ENCODE measurements around the gene FRMPD4. TPM values are rescaled to one million over a fixed set of nuclear protein-coding genes. Genes with fewer than 3 reads are reported as not detected.

FRMPD4 gene
- total and polyA plus RNA-seq, 2 donors (not counting 3 experiments of a cell fraction or from before 2014, with no cell fraction given) = not detected

DNA sequence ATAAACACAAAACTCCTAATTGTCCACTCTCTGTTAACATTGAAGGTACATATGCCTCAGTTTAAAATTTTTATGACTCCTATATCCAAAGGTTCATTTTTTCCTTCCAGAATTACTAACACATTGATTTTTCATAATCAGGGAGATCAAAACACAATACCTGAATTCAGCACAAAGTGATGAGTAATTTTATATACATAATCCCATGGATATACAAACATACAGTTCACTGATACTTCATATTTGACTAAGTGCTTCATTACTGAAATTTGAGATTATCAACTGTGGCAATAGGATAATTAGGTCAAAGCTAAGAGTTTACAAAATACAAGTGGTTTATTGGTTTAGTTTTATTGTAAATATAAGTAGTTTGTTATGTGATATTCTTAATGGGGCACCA, 476.8 kb downstream of the FRMPD4 start:
- ChIA-PET POLR2A (no interaction called here), CTCF (no interaction called here)
- no peak for DNase-seq (ENCODE audit: low read depth, low spot score)
- H3K4me1 ChIP-seq (ENCODE audit: control insufficient read depth, extremely low read depth, insufficient read depth, low read length) = no peaks in the 10 kb centered on the region
- H3K9me3 ChIP-seq (replicated peaks; ENCODE audit: control insufficient read depth, insufficient read depth, low read length) = no peaks in the 10 kb centered on the region
- no peak overlapping the region for H3K27ac ChIP-seq (ENCODE audit: insufficient read depth, low read depth, low read length)
- H3K9ac ChIP-seq (replicated peaks; ENCODE audit: extremely low read depth, insufficient read depth, low read length) = no peak overlapping the region
- dilution Hi-C loops (cut with MboI; ENCODE audit: extremely low pct_ligation_motif_present, low sequenced_read_pairs) (no loop called here), intact Hi-C loops (cut with micrococcal nuclease) (no loop called here)
- H3K27me3 ChIP-seq (ENCODE audit: control insufficient read depth in 2 of 2, insufficient read depth in 2 of 2, low read length in 2 of 2) = no peaks in the 10 kb centered on the region
- TF ChIP-seq EZH2 (IDR thresholded peaks at IDR 0.05; ENCODE audit: borderline replicate concordance, low read depth, low read length, severe bottlenecking) (no peak), FOS (IDR thresholded peaks at IDR 0.05; ENCODE audit: borderline replicate concordance, insufficient read depth, low read length) (no peak), POLR2A (IDR thresholded peaks at IDR 0.05; ENCODE audit: low read depth, low read length) (no peak)
- H4K20me1 ChIP-seq (replicated peaks; ENCODE audit: control insufficient read depth, extremely low read depth, insufficient read depth, low read length) = no peaks in the 10 kb centered on the region
- H3K4me3 ChIP-seq (replicated peaks in 1 of 3; ENCODE audit: insufficient read depth in 1 of 3, low read depth in 1 of 3, low read length in 3 of 3) = no peak overlapping the region
- no peaks in the 10 kb centered on the region for H3K9me1 ChIP-seq (replicated peaks; ENCODE audit: control insufficient read depth, extremely low read depth, insufficient read depth, low read length)
- no peaks in the 10 kb centered on the region for H3K79me2 ChIP-seq (ENCODE audit: control insufficient read depth, insufficient read depth, low read length)
- H3K4me2 ChIP-seq (ENCODE audit: insufficient read depth, low read length) = no peak overlapping the region
- no peak for FAIRE-seq
- no peak overlapping the region for H2AFZ ChIP-seq (ENCODE audit: low read depth, low read length)
- BruUV-seq (replicated peaks) = no TSS peak
- no peaks in the 10 kb centered on the region for H3K36me3 ChIP-seq (ENCODE audit: control insufficient read depth in 2 of 2, extremely low read depth in 1 of 2, insufficient read depth in 2 of 2, low read length in 2 of 2)

DNA sequence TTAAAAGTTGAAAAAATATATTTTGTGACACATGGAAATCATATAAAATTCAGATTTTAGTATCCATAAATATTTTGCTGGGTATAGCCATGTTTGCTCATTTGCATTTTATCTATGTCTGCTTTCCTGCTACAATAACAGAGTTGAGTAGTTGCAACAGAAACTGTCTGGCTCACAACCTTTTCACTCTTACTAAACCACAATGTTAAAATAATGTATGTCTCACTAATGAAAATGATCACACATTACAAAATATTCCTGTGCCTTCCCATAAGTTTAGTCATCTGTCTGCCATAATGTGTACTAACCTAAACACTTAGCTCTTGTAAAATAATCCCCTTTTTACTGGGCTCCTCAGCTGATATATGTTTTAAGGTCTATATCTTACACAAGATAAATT, 479.0 kb downstream of the FRMPD4 start:
- Histone ChIP-seq H3K4me3 (replicated peaks in 1 of 3; ENCODE audit: insufficient read depth in 1 of 3, low read depth in 1 of 3, low read length in 3 of 3) (no peak overlapping the region), H3K79me2 (ENCODE audit: control insufficient read depth, insufficient read depth, low read length) (no peaks in the 10 kb centered on the region), H3K9ac (replicated peaks; ENCODE audit: extremely low read depth, insufficient read depth, low read length) (no peak overlapping the region), H4K20me1 (replicated peaks; ENCODE audit: control insufficient read depth, extremely low read depth, insufficient read depth, low read length) (no peaks in the 10 kb centered on the region), H3K27me3 (ENCODE audit: control insufficient read depth in 2 of 2, insufficient read depth in 2 of 2, low read length in 2 of 2) (no peaks in the 10 kb centered on the region), H3K9me3 (replicated peaks; ENCODE audit: control insufficient read depth, insufficient read depth, low read length) (no peaks in the 10 kb centered on the region), H3K27ac (ENCODE audit: insufficient read depth, low read depth, low read length) (no peak overlapping the region), H3K36me3 (ENCODE audit: control insufficient read depth in 2 of 2, extremely low read depth in 1 of 2, insufficient read depth in 2 of 2, low read length in 2 of 2) (no peaks in the 10 kb centered on the region), H2AFZ (ENCODE audit: low read depth, low read length) (no peak overlapping the region), H3K4me1 (ENCODE audit: control insufficient read depth, extremely low read depth, insufficient read depth, low read length) (no peaks in the 10 kb centered on the region), H3K4me2 (ENCODE audit: insufficient read depth, low read length) (no peak overlapping the region), H3K9me1 (replicated peaks; ENCODE audit: control insufficient read depth, extremely low read depth, insufficient read depth, low read length) (no peaks in the 10 kb centered on the region)
- dilution Hi-C loops (cut with MboI; ENCODE audit: extremely low pct_ligation_motif_present, low sequenced_read_pairs) = no loop called here
- DNase-seq (ENCODE audit: low read depth, low spot score) (no peak), FAIRE-seq (no peak)
- intact Hi-C loops (cut with micrococcal nuclease) = no loop called here
- ChIA-PET CTCF (no interaction called here), POLR2A (no interaction called here)
- no peak for TF ChIP-seq POLR2AphosphoS5 (IDR thresholded peaks at IDR 0.05; ENCODE audit: insufficient read depth, low read depth, low read length)
- TF ChIP-seq POLR2A (IDR thresholded peaks at IDR 0.05; ENCODE audit: low read depth, low read length) = no peak
- no TSS peak for BruUV-seq (replicated peaks)
